ENCODE results near the gene PTGDS. TPM values are rescaled to one million over a fixed set of nuclear protein-coding genes. Genes with fewer than 3 reads are reported as not detected.

PTGDS gene
- total RNA-seq, 4 donors from 2014 or later, result 6.8 to 59.1 (median 17.8) TPM

GRCh38 chr9:136968333-136969127 lies 8.8 kb upstream of the PTGDS start:
- H3K4me1 ChIP-seq, result peaks cover 0 to 19% (median 10%) of the 10 kb centered on the region in 4 donors
- no peak for DNase-seq
- H3K27me3 ChIP-seq, result peaks cover 5% of the 10 kb centered on the region
- H3K36me3 ChIP-seq, result no peaks in the 10 kb centered on the region
- in situ Hi-C loops (cut with MboI; ENCODE audit: low pct_ligation_motif_present in 1 of 4, low pct_unique_long_range_greater_than_20kb in 1 of 4, low sequenced_read_pairs in 3 of 4) (no loop called here), intact Hi-C loops (cut with DNase I; ENCODE audit: low total_unique reads) (no loop called here)
- TF ChIP-seq POLR2AphosphoS5 (IDR thresholded peaks at IDR 0.05) (no peak), CTCF (IDR thresholded peaks at IDR 0.05) (no peak), POLR2A (IDR thresholded peaks at IDR 0.05) (no peak)
- no peak overlapping the region for H3K27ac ChIP-seq
- H3K9me3 ChIP-seq, result no peaks in the 10 kb centered on the region
- H3K4me3 ChIP-seq, result no peak overlapping the region
- WGBS, 2 donors (ENCODE audit: low coverage in 1 of 2), result 80% methylated on average over 17 of the region's 17 CpGs; no CpG with 5 or more reads in 1 of the 2 donors

- in situ Hi-C loops (cut with MboI; ENCODE audit: low pct_ligation_motif_present in 1 of 4, low pct_unique_long_range_greater_than_20kb in 1 of 4, low sequenced_read_pairs in 3 of 4), result no loop called here
- Histone ChIP-seq H3K36me3 (no peaks in the 10 kb centered on the region), H3K27ac (no peak overlapping the region), H3K9me3 (no peaks in the 10 kb centered on the region), H3K27me3 (peaks cover 5% of the 10 kb centered on the region), H3K4me3 (no peak overlapping the region), H3K4me1 (peaks cover 0 to 16% (median 7%) of the 10 kb centered on the region in 4 donors)
- intact Hi-C loops (cut with DNase I; ENCODE audit: low total_unique reads), result no loop called here
- no peak for DNase-seq
- TF ChIP-seq EP300 (IDR thresholded peaks at IDR 0.05; ENCODE audit: low read depth), result no peak
- 89% methylated on average over 17 of the region's 17 CpGs; no CpG with 5 or more reads in 1 of the 2 donors for WGBS, 2 donors (ENCODE audit: low coverage in 1 of 2)
Observed at GRCh38 chr9:136969150-136969549, 8.2 kb upstream of the PTGDS start.

GRCh38 chr9:136969774-136970173 lies 7.5 kb upstream of the PTGDS start:
- no peak overlapping the region for H3K4me3 ChIP-seq
- in situ Hi-C loops (cut with MboI; ENCODE audit: low pct_ligation_motif_present in 1 of 4, low pct_unique_long_range_greater_than_20kb in 1 of 4, low sequenced_read_pairs in 3 of 4), result no loop called here
- WGBS, 2 donors (ENCODE audit: low coverage in 1 of 2), result 70% methylated on average over 5 of the region's 5 CpGs; no CpG with 5 or more reads in 1 of the 2 donors

GRCh38 chr9:136970361-136970760 lies 6.9 kb upstream of the PTGDS start:
- H3K27me3 ChIP-seq, result peaks cover 5% of the 10 kb centered on the region
- H3K9me3 ChIP-seq, result no peaks in the 10 kb centered on the region
- WGBS, 2 donors (ENCODE audit: low coverage in 1 of 2), result 38% methylated on average over 1 of the region's 11 CpGs; no CpG with 5 or more reads in 1 of the 2 donors
- TF ChIP-seq EP300 (IDR thresholded peaks at IDR 0.05; ENCODE audit: low read depth), result no peak
- no peak for DNase-seq
- H3K4me1 ChIP-seq, result peaks cover 0 to 14% (median 2%) of the 10 kb centered on the region in 4 donors
- H3K36me3 ChIP-seq, result no peaks in the 10 kb centered on the region
- in situ Hi-C loops (cut with MboI; ENCODE audit: low pct_ligation_motif_present in 1 of 4, low pct_unique_long_range_greater_than_20kb in 1 of 4, low sequenced_read_pairs in 3 of 4), result no loop called here
- intact Hi-C loops (cut with DNase I; ENCODE audit: low total_unique reads), result no loop called here
- no peak overlapping the region for H3K27ac ChIP-seq
- no peak overlapping the region for H3K4me3 ChIP-seq

More at GRCh38 chr9:136969774-136970173, 7.5 kb upstream of the PTGDS start:
- DNase-seq, result no peak
- no peak for TF ChIP-seq EP300 (IDR thresholded peaks at IDR 0.05; ENCODE audit: low read depth)
- TF ChIP-seq POLR2AphosphoS5 (IDR thresholded peaks at IDR 0.05), result no peak
- TF ChIP-seq CTCF (IDR thresholded peaks at IDR 0.05), result no peak
- TF ChIP-seq POLR2A (IDR thresholded peaks at IDR 0.05), result no peak
- Histone ChIP-seq H3K36me3 (no peaks in the 10 kb centered on the region), H3K4me1 (peaks cover 0 to 10% (median 3%) of the 10 kb centered on the region in 4 donors), H3K9me3 (no peaks in the 10 kb centered on the region), H3K27ac (no peak overlapping the region), H3K27me3 (peaks cover 5% of the 10 kb centered on the region)
- intact Hi-C loops (cut with DNase I; ENCODE audit: low total_unique reads), result no loop called here

- intact Hi-C loops (cut with DNase I; ENCODE audit: low total_unique reads), result no loop called here
- no peak for TF ChIP-seq POLR2A (IDR thresholded peaks at IDR 0.05)
- TF ChIP-seq CTCF (IDR thresholded peaks at IDR 0.05), result no peak
- TF ChIP-seq POLR2AphosphoS5 (IDR thresholded peaks at IDR 0.05), result no peak
- no peak for TF ChIP-seq EP300 (IDR thresholded peaks at IDR 0.05; ENCODE audit: low read depth)
- no peak overlapping the region for H3K4me3 ChIP-seq
- H3K27me3 ChIP-seq, result no peaks in the 10 kb centered on the region
- peaks cover 0 to 9% (median 0%) of the 10 kb centered on the region in 4 donors for H3K4me1 ChIP-seq
- H3K9me3 ChIP-seq, result no peaks in the 10 kb centered on the region
- in situ Hi-C loops (cut with MboI; ENCODE audit: low pct_ligation_motif_present in 1 of 4, low pct_unique_long_range_greater_than_20kb in 1 of 4, low sequenced_read_pairs in 3 of 4), result no loop called here
- H3K27ac ChIP-seq, result no peak overlapping the region
- WGBS, 2 donors (ENCODE audit: low coverage in 1 of 2), result 77% methylated on average over 14 of the region's 14 CpGs; no CpG with 5 or more reads in 1 of the 2 donors
- H3K36me3 ChIP-seq, result no peaks in the 10 kb centered on the region
- DNase-seq, result no peak
Observed at GRCh38 chr9:136971746-136972145, 5.6 kb upstream of the PTGDS start.

Data from transverse colon (tissue), 4 donors.